Breast epithelium (tissue), 4 donors: ENCODE results near the gene ODAD2. TPM values are rescaled to one million over a fixed set of nuclear protein-coding genes. Genes with fewer than 3 reads are reported as not detected.
"Not testable (repeated sequence)": the region's sequence is repeated elsewhere in the genome, so short reads cannot be mapped to it uniquely, and the experiment has no call there.

ENCODE experiments used
- DNase-seq, 2 donors: peaks; one replicate each; pipeline ENCODE4 v3.0.0-alpha.2; 2019; ENCODE audit warnings: low spot score in 2 of 2
- H3K27ac ChIP-seq, 2 donors: fragments of 200-600 bp; sonication (generic) in 1 of 2; one replicate each; pipeline ENCODE4 v1.5.1; 2016 to 2019; ENCODE audit warnings: mild to moderate bottlenecking in 1 of 2
- H3K27me3 ChIP-seq, 2 donors: fragments of 200-600 bp; sonication (generic) in 1 of 2; one replicate each; pipeline versions ENCODE4 v1.5.1 to v1.6.0; 2017 to 2019; ENCODE audit warnings: control low read depth in 1 of 2, mild to moderate bottlenecking in 1 of 2
- H3K36me3 ChIP-seq: fragments of 200-600 bp; one replicate; pipeline ENCODE4 v1.5.1; 2019
- H3K4me1 ChIP-seq, 2 donors: fragments of 200-600 bp; sonication (generic); one replicate each; pipeline ENCODE4 v1.5.1; 2016 to 2019; ENCODE audit warnings: control low read depth in 1 of 2
- H3K4me3 ChIP-seq, 3 donors: fragments of 200-600 bp; sonication (generic); 1 replicate in 2 of 3; 2 replicates in 1 of 3; pipeline ENCODE4 v1.5.1; 2016 to 2019; ENCODE audit warnings: mild to moderate bottlenecking in 3 of 3, moderate library complexity in 2 of 3
- H3K9me3 ChIP-seq, 2 donors: fragments of 200-600 bp; sonication (generic) in 1 of 2; one replicate each; pipeline ENCODE4 v1.5.1; 2016 to 2019; ENCODE audit warnings: control low read depth in 1 of 2
- CTCF ChIP-seq, 3 donors: fragments of 450-650 bp; IDR thresholded peaks; one replicate each; pipeline ENCODE4 v1.5.1; 2016 to 2017; ENCODE audit warnings: antibody characterized with exemption in 3 of 3, mild to moderate bottlenecking in 3 of 3, moderate library complexity in 3 of 3
- POLR2A ChIP-seq: fragments of 450-650 bp; IDR thresholded peaks from one replicate; pipeline ENCODE4 v1.6.1; 2016; ENCODE audit warnings: antibody characterized with exemption, mild to moderate bottlenecking, moderate library complexity
- POLR2AphosphoS5 ChIP-seq, 3 donors: sonication (generic); formaldehyde crosslinking; IDR thresholded peaks; one replicate each; pipeline ENCODE4 v1.6.1; 2017; ENCODE audit warnings: antibody characterized with exemption in 3 of 3
- intact Hi-C: fragments of 100-400 bp; cut with DNase I; formaldehyde crosslinking; loops from one replicate; pipeline ENCODE4 v1.15.1; 2023; ENCODE audit warnings: low total_unique reads
- total RNA-seq, 3 donors: library from RNA; depleted of rRNA; stranded (reverse); fragments of >200 nt; gene quantifications; one replicate each; pipeline ENCODE4 v1.1.0, GENCODE V29; 2016

ODAD2 gene
- total RNA-seq, 3 donors from 2014 or later: 0.29 to 0.33 TPM; not detected in 1

- no peaks in the 10 kb centered on the region for H3K4me1 ChIP-seq
- intact Hi-C loops: no loop called here
- no peaks in the 10 kb centered on the region for H3K9me3 ChIP-seq
- no peaks in the 10 kb centered on the region for H3K36me3 ChIP-seq
- H3K27ac ChIP-seq: no peak overlapping the region
- no peak for DNase-seq
- TF ChIP-seq POLR2AphosphoS5 (IDR thresholded peaks at IDR 0.05): no peak
- no peak for TF ChIP-seq CTCF (IDR thresholded peaks at IDR 0.05)
- TF ChIP-seq POLR2A: no peak
- H3K4me3 ChIP-seq: no peak overlapping the region
- H3K27me3 ChIP-seq: no peaks in the 10 kb centered on the region
Observed at GRCh38 chr10:27959093-27959715, 39.7 kb downstream of the ODAD2 start.

GRCh38 chr10:27958383-27958782, 40.5 kb downstream of the ODAD2 start:
- H3K4me1 ChIP-seq, H3K27me3 ChIP-seq, H3K27ac ChIP-seq, intact Hi-C loops, H3K4me3 ChIP-seq, H3K36me3 ChIP-seq, DNase-seq, H3K9me3 ChIP-seq: not testable (repeated sequence)

GRCh38 chr10:27950242-27950564, 48.7 kb downstream of the ODAD2 start:
- Histone ChIP-seq H3K36me3 (no peaks in the 10 kb centered on the region), H3K9me3 (no peaks in the 10 kb centered on the region), H3K4me3 (no peak overlapping the region), H3K27ac (no peak overlapping the region), H3K27me3 (no peaks in the 10 kb centered on the region), H3K4me1 (no peaks in the 10 kb centered on the region)
- no peak for TF ChIP-seq CTCF (IDR thresholded peaks at IDR 0.05)
- no peak for TF ChIP-seq POLR2AphosphoS5 (IDR thresholded peaks at IDR 0.05)
- TF ChIP-seq POLR2A: no peak
- no peak for DNase-seq
- intact Hi-C loops: no loop called here

GRCh38 chr10:27949528-27950241, 49.2 kb downstream of the ODAD2 start:
- no peaks in the 10 kb centered on the region for H3K27me3 ChIP-seq
- H3K9me3 ChIP-seq: no peaks in the 10 kb centered on the region
- TF ChIP-seq CTCF (IDR thresholded peaks at IDR 0.05): no peak
- no peak for TF ChIP-seq POLR2AphosphoS5 (IDR thresholded peaks at IDR 0.05)
- no peak for TF ChIP-seq POLR2A
- DNase-seq: no peak
- intact Hi-C loops: no loop called here
- no peak overlapping the region for H3K4me3 ChIP-seq
- no peaks in the 10 kb centered on the region for H3K36me3 ChIP-seq
- no peaks in the 10 kb centered on the region for H3K4me1 ChIP-seq
- H3K27ac ChIP-seq: no peak overlapping the region

- H3K27ac ChIP-seq: no peak overlapping the region
- no peaks in the 10 kb centered on the region for H3K9me3 ChIP-seq
- H3K27me3 ChIP-seq: no peaks in the 10 kb centered on the region
- no peaks in the 10 kb centered on the region for H3K36me3 ChIP-seq
- TF ChIP-seq CTCF (IDR thresholded peaks at IDR 0.05): no peak
- no peak for TF ChIP-seq POLR2A
- TF ChIP-seq POLR2AphosphoS5 (IDR thresholded peaks at IDR 0.05): no peak
- no peaks in the 10 kb centered on the region for H3K4me1 ChIP-seq
- intact Hi-C loops: no loop called here
- H3K4me3 ChIP-seq: no peak overlapping the region
- DNase-seq: no peak
Observed at GRCh38 chr10:27948186-27948585, 50.7 kb downstream of the ODAD2 start.
